ENCODE measurements around the gene VPS51. TPM values are rescaled to one million over a fixed set of nuclear protein-coding genes. Genes with fewer than 3 reads are reported as not detected.

Gene VPS51
- total and polyA plus RNA-seq, 9 of the 15 experiments (the other 6 are each of a cell fraction or from before 2014, with no cell fraction given): 1.8 to 143 (median 46.8) TPM

DNA sequence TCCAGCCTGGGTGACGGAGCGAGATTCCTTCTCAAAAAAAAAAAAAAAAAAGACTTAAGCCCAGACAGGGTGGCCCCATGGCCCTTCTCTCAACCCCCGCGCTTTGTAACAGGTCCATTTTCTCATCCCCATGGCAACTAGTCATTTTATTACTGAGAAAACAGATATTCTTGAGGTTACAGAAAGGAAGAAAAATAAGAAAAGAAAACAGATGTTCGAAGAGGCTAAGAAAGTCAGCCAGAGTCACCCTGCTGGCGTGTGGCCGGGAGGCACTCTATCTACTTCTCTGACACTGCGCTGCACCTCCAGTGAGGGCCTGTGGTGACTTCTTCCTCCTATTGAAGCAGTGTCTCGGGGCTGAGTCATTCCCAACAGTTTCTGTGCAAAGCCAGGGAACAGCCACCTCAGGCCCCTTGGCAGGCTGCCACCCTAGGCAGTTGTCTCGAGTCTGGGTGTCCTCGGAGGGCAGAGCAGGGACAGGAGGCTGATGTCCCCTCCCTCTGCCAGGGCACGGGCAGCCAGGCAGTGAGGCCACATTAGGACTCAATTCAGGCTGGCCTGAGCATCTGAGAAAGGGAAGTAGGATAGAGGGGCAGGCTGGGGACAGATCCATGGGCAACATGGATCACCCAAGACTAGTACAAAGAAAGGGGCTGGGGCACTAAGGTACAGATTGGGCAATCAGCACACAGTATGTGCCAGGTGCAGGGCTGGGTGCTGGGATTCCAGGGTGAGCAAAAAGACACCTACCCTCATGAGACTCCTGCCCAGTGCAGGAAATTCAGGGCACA is 54.7 kb downstream of the VPS51 start (continued):
- TF ChIP-seq, protein P1, sequence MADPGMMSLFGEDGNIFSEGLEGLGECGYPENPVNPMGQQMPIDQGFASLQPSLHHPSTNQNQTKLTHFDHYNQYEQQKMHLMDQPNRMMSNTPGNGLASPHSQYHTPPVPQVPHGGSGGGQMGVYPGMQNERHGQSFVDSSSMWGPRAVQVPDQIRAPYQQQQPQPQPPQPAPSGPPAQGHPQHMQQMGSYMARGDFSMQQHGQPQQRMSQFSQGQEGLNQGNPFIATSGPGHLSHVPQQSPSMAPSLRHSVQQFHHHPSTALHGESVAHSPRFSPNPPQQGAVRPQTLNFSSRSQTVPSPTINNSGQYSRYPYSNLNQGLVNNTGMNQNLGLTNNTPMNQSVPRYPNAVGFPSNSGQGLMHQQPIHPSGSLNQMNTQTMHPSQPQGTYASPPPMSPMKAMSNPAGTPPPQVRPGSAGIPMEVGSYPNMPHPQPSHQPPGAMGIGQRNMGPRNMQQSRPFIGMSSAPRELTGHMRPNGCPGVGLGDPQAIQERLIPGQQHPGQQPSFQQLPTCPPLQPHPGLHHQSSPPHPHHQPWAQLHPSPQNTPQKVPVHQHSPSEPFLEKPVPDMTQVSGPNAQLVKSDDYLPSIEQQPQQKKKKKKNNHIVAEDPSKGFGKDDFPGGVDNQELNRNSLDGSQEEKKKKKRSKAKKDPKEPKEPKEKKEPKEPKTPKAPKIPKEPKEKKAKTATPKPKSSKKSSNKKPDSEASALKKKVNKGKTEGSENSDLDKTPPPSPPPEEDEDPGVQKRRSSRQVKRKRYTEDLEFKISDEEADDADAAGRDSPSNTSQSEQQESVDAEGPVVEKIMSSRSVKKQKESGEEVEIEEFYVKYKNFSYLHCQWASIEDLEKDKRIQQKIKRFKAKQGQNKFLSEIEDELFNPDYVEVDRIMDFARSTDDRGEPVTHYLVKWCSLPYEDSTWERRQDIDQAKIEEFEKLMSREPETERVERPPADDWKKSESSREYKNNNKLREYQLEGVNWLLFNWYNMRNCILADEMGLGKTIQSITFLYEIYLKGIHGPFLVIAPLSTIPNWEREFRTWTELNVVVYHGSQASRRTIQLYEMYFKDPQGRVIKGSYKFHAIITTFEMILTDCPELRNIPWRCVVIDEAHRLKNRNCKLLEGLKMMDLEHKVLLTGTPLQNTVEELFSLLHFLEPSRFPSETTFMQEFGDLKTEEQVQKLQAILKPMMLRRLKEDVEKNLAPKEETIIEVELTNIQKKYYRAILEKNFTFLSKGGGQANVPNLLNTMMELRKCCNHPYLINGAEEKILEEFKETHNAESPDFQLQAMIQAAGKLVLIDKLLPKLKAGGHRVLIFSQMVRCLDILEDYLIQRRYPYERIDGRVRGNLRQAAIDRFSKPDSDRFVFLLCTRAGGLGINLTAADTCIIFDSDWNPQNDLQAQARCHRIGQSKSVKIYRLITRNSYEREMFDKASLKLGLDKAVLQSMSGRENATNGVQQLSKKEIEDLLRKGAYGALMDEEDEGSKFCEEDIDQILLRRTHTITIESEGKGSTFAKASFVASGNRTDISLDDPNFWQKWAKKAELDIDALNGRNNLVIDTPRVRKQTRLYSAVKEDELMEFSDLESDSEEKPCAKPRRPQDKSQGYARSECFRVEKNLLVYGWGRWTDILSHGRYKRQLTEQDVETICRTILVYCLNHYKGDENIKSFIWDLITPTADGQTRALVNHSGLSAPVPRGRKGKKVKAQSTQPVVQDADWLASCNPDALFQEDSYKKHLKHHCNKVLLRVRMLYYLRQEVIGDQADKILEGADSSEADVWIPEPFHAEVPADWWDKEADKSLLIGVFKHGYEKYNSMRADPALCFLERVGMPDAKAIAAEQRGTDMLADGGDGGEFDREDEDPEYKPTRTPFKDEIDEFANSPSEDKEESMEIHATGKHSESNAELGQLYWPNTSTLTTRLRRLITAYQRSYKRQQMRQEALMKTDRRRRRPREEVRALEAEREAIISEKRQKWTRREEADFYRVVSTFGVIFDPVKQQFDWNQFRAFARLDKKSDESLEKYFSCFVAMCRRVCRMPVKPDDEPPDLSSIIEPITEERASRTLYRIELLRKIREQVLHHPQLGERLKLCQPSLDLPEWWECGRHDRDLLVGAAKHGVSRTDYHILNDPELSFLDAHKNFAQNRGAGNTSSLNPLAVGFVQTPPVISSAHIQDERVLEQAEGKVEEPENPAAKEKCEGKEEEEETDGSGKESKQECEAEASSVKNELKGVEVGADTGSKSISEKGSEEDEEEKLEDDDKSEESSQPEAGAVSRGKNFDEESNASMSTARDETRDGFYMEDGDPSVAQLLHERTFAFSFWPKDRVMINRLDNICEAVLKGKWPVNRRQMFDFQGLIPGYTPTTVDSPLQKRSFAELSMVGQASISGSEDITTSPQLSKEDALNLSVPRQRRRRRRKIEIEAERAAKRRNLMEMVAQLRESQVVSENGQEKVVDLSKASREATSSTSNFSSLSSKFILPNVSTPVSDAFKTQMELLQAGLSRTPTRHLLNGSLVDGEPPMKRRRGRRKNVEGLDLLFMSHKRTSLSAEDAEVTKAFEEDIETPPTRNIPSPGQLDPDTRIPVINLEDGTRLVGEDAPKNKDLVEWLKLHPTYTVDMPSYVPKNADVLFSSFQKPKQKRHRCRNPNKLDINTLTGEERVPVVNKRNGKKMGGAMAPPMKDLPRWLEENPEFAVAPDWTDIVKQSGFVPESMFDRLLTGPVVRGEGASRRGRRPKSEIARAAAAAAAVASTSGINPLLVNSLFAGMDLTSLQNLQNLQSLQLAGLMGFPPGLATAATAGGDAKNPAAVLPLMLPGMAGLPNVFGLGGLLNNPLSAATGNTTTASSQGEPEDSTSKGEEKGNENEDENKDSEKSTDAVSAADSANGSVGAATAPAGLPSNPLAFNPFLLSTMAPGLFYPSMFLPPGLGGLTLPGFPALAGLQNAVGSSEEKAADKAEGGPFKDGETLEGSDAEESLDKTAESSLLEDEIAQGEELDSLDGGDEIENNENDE (IDR thresholded peaks at IDR 0.05; ENCODE audit: low read depth, low read length): no peak
- TF ChIP-seq ZNF780A (CRISPR knock-in tag; IDR thresholded peaks at IDR 0.05) (no peak), ZNF253 (CRISPR knock-in tag; conservative IDR thresholded peaks at IDR 0.05) (no peak), SMARCA5 (IDR thresholded peaks at IDR 0.05) (no peak), LEF1 (IDR thresholded peaks at IDR 0.05) (peak; percentile 68), FOXK2 (conservative IDR thresholded peaks at IDR 0.05 in 1 of 2, IDR thresholded peaks at IDR 0.05 in 1 of 2; ENCODE audit: low read depth in 2 of 2) (no peak), HCFC1 (IDR thresholded peaks at IDR 0.05; ENCODE audit: low read depth, low read length) (no peak), KLF16 (IDR thresholded peaks at IDR 0.05) (no peak), HNRNPK (IDR thresholded peaks at IDR 0.05; ENCODE audit: low read depth, low read length, poor library complexity, severe bottlenecking) (no peak), MAZ (CRISPR knock-in tag; conservative IDR thresholded peaks at IDR 0.05 in 1 of 2, IDR thresholded peaks at IDR 0.05 in 1 of 2) (peak in 1 of 2 experiments; percentile 59; a peak in 1 of 4 replicates), ZNF232 (CRISPR knock-in tag; IDR thresholded peaks at IDR 0.05) (no peak), ELF4 (CRISPR knock-in tag; IDR thresholded peaks at IDR 0.05) (no peak), RUNX1 (IDR thresholded peaks at IDR 0.05; ENCODE audit: low read depth) (no peak), NFATC3 (IDR thresholded peaks at IDR 0.05) (no peak)
- TF ChIP-seq, protein P2, sequence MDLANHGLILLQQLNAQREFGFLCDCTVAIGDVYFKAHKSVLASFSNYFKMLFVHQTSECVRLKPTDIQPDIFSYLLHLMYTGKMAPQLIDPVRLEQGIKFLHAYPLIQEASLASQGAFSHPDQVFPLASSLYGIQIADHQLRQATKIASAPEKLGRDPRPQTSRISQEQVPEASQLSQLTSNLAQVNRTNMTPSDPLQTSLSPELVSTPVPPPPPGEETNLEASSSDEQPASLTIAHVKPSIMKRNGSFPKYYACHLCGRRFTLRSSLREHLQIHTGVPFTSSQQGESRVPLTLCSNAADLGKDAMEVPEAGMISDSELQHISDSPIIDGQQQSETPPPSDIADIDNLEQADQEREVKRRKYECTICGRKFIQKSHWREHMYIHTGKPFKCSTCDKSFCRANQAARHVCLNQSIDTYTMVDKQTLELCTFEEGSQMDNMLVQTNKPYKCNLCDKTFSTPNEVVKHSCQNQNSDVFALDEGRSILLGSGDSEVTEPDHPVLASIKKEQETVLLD (IDR thresholded peaks at IDR 0.05): no peak; the same call in 1 of the 2 replicates

Data from K562 (cell line).